Measurements from ENCODE around the gene PTPRU. TPM values are rescaled to one million over a fixed set of nuclear protein-coding genes. Genes with fewer than 3 reads are reported as not detected.
A peak's percentile ranks its signal among the peaks of the same experiment; 100 is the strongest.

Gene PTPRU
- total RNA-seq, 1 experiment from 2014 or later = 45.5 TPM

DNA sequence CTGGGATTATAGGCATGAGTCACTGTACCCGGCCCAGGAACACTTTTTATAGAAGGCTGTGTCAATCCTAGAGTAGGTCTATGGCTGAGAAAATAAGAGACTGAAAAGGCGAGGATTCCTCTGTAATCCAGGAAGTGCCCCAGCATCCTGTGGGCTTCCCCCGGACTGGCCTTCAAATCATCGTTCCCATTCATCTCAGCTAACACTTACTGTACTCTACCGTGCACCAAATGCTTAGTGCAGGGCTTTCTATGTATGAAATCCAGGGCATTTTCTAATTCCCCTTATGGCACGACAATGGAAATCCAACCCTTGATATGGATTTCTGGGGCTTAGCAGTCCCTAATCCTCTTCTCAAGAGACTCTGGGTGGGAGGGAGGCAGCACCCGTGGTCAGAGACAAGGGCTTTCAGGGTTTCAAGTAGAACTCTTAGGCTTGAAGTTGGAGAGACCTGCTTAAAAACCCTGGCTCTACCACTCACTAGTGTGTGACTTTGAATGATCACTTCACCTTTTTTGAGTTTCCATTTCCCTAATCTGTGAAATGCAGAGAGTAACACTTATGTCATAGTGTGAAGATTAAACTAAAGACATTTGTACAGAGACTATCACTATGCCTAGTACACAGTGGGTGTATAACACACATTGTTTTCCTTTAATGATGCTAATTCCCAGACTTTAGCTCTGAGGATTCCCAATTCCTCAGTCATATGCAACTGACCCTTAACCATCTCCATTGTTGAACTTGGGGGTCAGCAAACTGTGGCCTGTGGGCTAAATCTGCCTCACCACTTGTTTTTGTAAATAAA lies 25.8 kb upstream of the PTPRU start:
- Histone ChIP-seq H3T11ph (ENCODE audit: low read length) (no peak overlapping the region), H3K4me1 (ENCODE audit: insufficient read depth, low read length) (no peaks in the 10 kb centered on the region), H3K56ac (ENCODE audit: insufficient read length, low read depth, low read length) (no peak overlapping the region), H2BK5ac (ENCODE audit: insufficient read length, low read length) (no peak overlapping the region), H2AFZ (ENCODE audit: low read length) (no peak overlapping the region), H3K14ac (ENCODE audit: insufficient read depth, low read length) (no peak overlapping the region), H3K23me2 (ENCODE audit: insufficient read length, low read depth, low read length, poor library complexity, severe bottlenecking) (no peaks in the 10 kb centered on the region), H3K9me3 (ENCODE audit: control insufficient read depth, low read depth, low read length) (no peaks in the 10 kb centered on the region), H3K27me3 (ENCODE audit: insufficient read depth, low read length) (no peaks in the 10 kb centered on the region), H3K18ac (ENCODE audit: insufficient read length, low read depth, low read length) (no peak overlapping the region), H4K91ac (ENCODE audit: insufficient read length, low read depth, low read length) (no peak overlapping the region), H3K27ac (ENCODE audit: insufficient read length, low read depth, low read length) (no peak overlapping the region), H3K9ac (ENCODE audit: extremely low read depth, insufficient read length, low read length) (no peak overlapping the region), H4K20me1 (ENCODE audit: control insufficient read depth, insufficient read depth, insufficient read length) (no peaks in the 10 kb centered on the region), H2BK120ac (ENCODE audit: low read depth, low read length, poor library complexity, severe bottlenecking) (no peak overlapping the region), H3K4me2 (ENCODE audit: insufficient read depth, insufficient read length, low read length) (no peak overlapping the region), H2AK5ac (ENCODE audit: insufficient read length, low read length) (no peak overlapping the region), H3K23ac (ENCODE audit: insufficient read length, low read depth, low read length) (no peak overlapping the region), H3K4ac (ENCODE audit: low read depth, low read length) (no peak overlapping the region), H2BK15ac (ENCODE audit: low read depth, low read length) (no peak overlapping the region), H3K79me1 (ENCODE audit: insufficient read depth, low read depth, low read length, poor library complexity, severe bottlenecking) (no peaks in the 10 kb centered on the region), H4K5ac (ENCODE audit: insufficient read length, low read depth, low read length) (no peak overlapping the region), H2BK20ac (ENCODE audit: low read depth, low read length, poor library complexity, severe bottlenecking) (no peak overlapping the region), H3K79me2 (ENCODE audit: insufficient read depth, low read length) (no peaks in the 10 kb centered on the region), H4K8ac (replicated peaks; ENCODE audit: insufficient read length, low read depth, low read length) (no peak overlapping the region), H2BK12ac (ENCODE audit: insufficient read length, low read depth, low read length) (no peak overlapping the region)
- peaks cover 15 to 53% (median 38%) of the 10 kb centered on the region in 3 experiments; a peak in 6 of 7 replicates for H3K36me3 Mint-ChIP-seq (ENCODE audit: insufficient read depth in 1 of 3, low read depth in 3 of 3)
- TF ChIP-seq, protein P1, sequence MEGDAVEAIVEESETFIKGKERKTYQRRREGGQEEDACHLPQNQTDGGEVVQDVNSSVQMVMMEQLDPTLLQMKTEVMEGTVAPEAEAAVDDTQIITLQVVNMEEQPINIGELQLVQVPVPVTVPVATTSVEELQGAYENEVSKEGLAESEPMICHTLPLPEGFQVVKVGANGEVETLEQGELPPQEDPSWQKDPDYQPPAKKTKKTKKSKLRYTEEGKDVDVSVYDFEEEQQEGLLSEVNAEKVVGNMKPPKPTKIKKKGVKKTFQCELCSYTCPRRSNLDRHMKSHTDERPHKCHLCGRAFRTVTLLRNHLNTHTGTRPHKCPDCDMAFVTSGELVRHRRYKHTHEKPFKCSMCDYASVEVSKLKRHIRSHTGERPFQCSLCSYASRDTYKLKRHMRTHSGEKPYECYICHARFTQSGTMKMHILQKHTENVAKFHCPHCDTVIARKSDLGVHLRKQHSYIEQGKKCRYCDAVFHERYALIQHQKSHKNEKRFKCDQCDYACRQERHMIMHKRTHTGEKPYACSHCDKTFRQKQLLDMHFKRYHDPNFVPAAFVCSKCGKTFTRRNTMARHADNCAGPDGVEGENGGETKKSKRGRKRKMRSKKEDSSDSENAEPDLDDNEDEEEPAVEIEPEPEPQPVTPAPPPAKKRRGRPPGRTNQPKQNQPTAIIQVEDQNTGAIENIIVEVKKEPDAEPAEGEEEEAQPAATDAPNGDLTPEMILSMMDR (conservative IDR thresholded peaks at IDR 0.05) = no peak
- peak overlapping the region in 1 of 3 experiments; percentile 12; a peak in 1 of 7 replicates for H3K27ac Mint-ChIP-seq
- H3K27me3 Mint-ChIP-seq (ENCODE audit: low read depth) = no peaks in the 10 kb centered on the region
- peaks cover 3 to 4% of the 10 kb centered on the region in 2 experiments; a peak in 1 of 4 replicates for H3K4me1 Mint-ChIP-seq
- H3K9me3 Mint-ChIP-seq = no peaks in the 10 kb centered on the region; a peak in 1 of 5 replicates
- no peak for DNase-seq
- no peak overlapping the region for H3K4me3 Mint-ChIP-seq
- WGBS (ENCODE audit: extremely low coverage, insufficient read length, low lambda C conversion rate) = no CpG with 5 or more reads among the region's 7 CpGs

Measured in H9 (cell line).